ENCODE data around the gene PYHIN1. TPM values are rescaled to one million over a fixed set of nuclear protein-coding genes. Genes with fewer than 3 reads are reported as not detected.

The PYHIN1 gene
- not detected in 2 replicates for total RNA-seq

GRCh38 chr1:158931055-158931737, at the start of gene PYHIN1:
TSS of gene PYHIN1 (plus strand) at chr1:158931552. CDS start at chr1:158936911, 5,359 bp downstream.

GRCh38 chr1:159009704-159010361, 78.5 kb downstream of the PYHIN1 start, which contains the start of gene IFI16:
TSS of gene IFI16 (plus strand) at chr1:159009907. CDS start at chr1:159014681, 4,774 bp downstream.

Other genes with a start within 250 kb of the PYHIN1 start
- 0.20 and 0.25 TPM in 2 replicates for gene SPTA1, start 244.8 kb upstream of the PYHIN1 start, total RNA-seq
- not detected in 2 replicates for gene OR6K2, start 230.9 kb upstream of the PYHIN1 start, total RNA-seq
- gene OR6K3, start 210.8 kb upstream of the PYHIN1 start, total RNA-seq, result not detected in 2 replicates
- gene OR6K6, start 176.8 kb upstream of the PYHIN1 start, total RNA-seq, result not detected in 2 replicates
- gene OR6N1, start 159.4 kb upstream of the PYHIN1 start, total RNA-seq, result not detected in 2 replicates
- gene OR6N2, start 150.3 kb upstream of the PYHIN1 start, total RNA-seq, result not detected in 2 replicates
- not detected in 2 replicates for gene MNDA, start 100.2 kb upstream of the PYHIN1 start, total RNA-seq
- gene IFI16, start 78.4 kb downstream of the PYHIN1 start, total RNA-seq, result 224 and 238 TPM in 2 replicates
- gene AIM2, start 145.2 kb downstream of the PYHIN1 start, total RNA-seq, result not detected in 2 replicates
- 185 and 186 TPM in 2 replicates for gene CADM3, start 240.1 kb downstream of the PYHIN1 start, total RNA-seq

Measured in cardiac ventricle fibroblast (primary cell).